A549 (cell line): ENCODE data around the gene GIPR. TPM values are rescaled to one million over a fixed set of nuclear protein-coding genes. Genes with fewer than 3 reads are reported as not detected.

Source experiments
- ATAC-seq, 2 experiments: fragments of 200-7000 bp in 1 of 2; fragments of >200 bp in 1 of 2; cut with Nextera tagmentation in 1 of 2; cut with Tn5 transposase in 1 of 2; 3 replicates each; pipeline versions ENCODE4 v1.8.0 to v1.9.1; 2018 to 2020; ENCODE audit warnings: mild to moderate bottlenecking in 1 of 2, moderate library complexity in 1 of 2
- CTCF ChIA-PET: fragments of 300-600 bp; sonication (Branson Sonifier 250); formaldehyde crosslinking; extraction: SDS; loops from one replicate; lab custom pipeline; 2021; ENCODE audit warnings: antibody characterized with exemption, inconsistent platforms; lab: Yijun Ruan, JAX
- POLR2A ChIA-PET: fragments of 350-600 bp; formaldehyde crosslinking; extraction: SDS; loops from one replicate; lab custom pipeline; 2021; ENCODE audit warnings: antibody characterized with exemption, inconsistent platforms; lab: Yijun Ruan, JAX
- DNase-seq, 2 experiments: peaks; one replicate each; pipeline versions ENCODE4 v3.0.0 to v3.0.0-alpha.2; 2011 to 2016; ENCODE audit warnings: low read depth in 1 of 2, low spot score in 1 of 2
- FAIRE-seq: peaks from 2 replicates; lab custom pipeline; 2011; peaks lifted over from hg19 to GRCh38; lab: Jason Lieb, UNC
- H3K27ac ChIP-seq, 2 experiments: fragments of >200 bp; sonication (Bioruptor Twin); formaldehyde crosslinking; 3 replicates each; pipeline ENCODE4 v1.5.1; 2016 to 2017
- H3K4me1 ChIP-seq: fragments of >200 bp; sonication (Bioruptor Twin); formaldehyde crosslinking; 3 replicates; pipeline ENCODE4 v1.6.1; 2016
- H3K4me2 ChIP-seq: fragments of >200 bp; sonication (Bioruptor Twin); formaldehyde crosslinking; 3 replicates; pipeline ENCODE4 v1.6.1; 2016
- H3K4me3 ChIP-seq: fragments of >200 bp; sonication (Bioruptor Twin); formaldehyde crosslinking; 3 replicates; pipeline ENCODE4 v1.5.1; 2016
- H3K9me3 ChIP-seq: fragments of >200 bp; sonication (Bioruptor Twin); formaldehyde crosslinking; 3 replicates; pipeline ENCODE4 v1.6.1; 2016
- CBX8 ChIP-seq: fragments of 200-600 bp; sonication (generic); IDR thresholded peaks from 2 replicates; pipeline ENCODE4 v1.6.1; 2016
- CTCF ChIP-seq: fragments of >200 bp; sonication (Bioruptor Twin); formaldehyde crosslinking; IDR thresholded peaks from 3 replicates; pipeline ENCODE4 v1.5.1; 2016
- EHMT2 ChIP-seq: fragments of 200-600 bp; sonication (generic); IDR thresholded peaks from 2 replicates; pipeline ENCODE4 v1.6.1; 2016; ENCODE audit warnings: antibody characterized with exemption, low read depth, mild to moderate bottlenecking, moderate library complexity
- EP300 ChIP-seq, 2 experiments: fragments of >200 bp; sonication (Bioruptor Twin); formaldehyde crosslinking; IDR thresholded peaks; 2 replicates in 1 of 2; 3 replicates in 1 of 2; pipeline ENCODE4 v1.6.1; 2016 to 2017
- ESRRA ChIP-seq: fragments of 150-350 bp; IDR thresholded peaks from 2 replicates; pipeline ENCODE4 v1.6.1; 2014; ENCODE audit warnings: mild to moderate bottlenecking, low read length, borderline replicate concordance
- FOSB ChIP-seq: fragments of 250-450 bp; sonication (Bioruptor Pico); IDR thresholded peaks from 2 replicates; pipeline ENCODE4 v1.5.0; 2020; ENCODE audit warnings: mild to moderate bottlenecking, moderate library complexity
- FOSL2 ChIP-seq, 2 experiments: fragments of 450-650 bp in 1 of 2; fragments of >200 bp in 1 of 2; sonication (Bioruptor Twin) in 1 of 2; formaldehyde crosslinking; IDR thresholded peaks; 2 replicates each; pipeline versions ENCODE4 v1.5.0 to v1.6.1; 2016 to 2020; ENCODE audit warnings: mild to moderate bottlenecking in 1 of 2, moderate library complexity in 1 of 2
- HEYL ChIP-seq: fragments of 250-450 bp; sonication (Bioruptor Pico); IDR thresholded peaks from 2 replicates; pipeline ENCODE4 v1.8.0; 2021; ENCODE audit warnings: mild to moderate bottlenecking, moderate library complexity
- HOXB13 ChIP-seq: fragments of 250-450 bp; sonication (Bioruptor Pico); IDR thresholded peaks from 2 replicates; pipeline ENCODE4 v1.5.0; 2020; ENCODE audit warnings: low read depth, mild to moderate bottlenecking, moderate library complexity
- JUNB ChIP-seq: fragments of >200 bp; sonication (Bioruptor Twin); formaldehyde crosslinking; IDR thresholded peaks from 2 replicates; pipeline ENCODE4 v1.6.1; 2016
- KDM1A ChIP-seq: fragments of 200-600 bp; sonication (generic); IDR thresholded peaks from 2 replicates; pipeline ENCODE4 v1.6.1; 2016; ENCODE audit warnings: low read depth, mild to moderate bottlenecking
- MAX ChIP-seq: IDR thresholded peaks from 2 replicates; pipeline ENCODE4 v1.6.1; 2012
- MYC ChIP-seq: IDR thresholded peaks from 2 replicates; pipeline ENCODE4 v1.6.1; 2012; ENCODE audit warnings: mild to moderate bottlenecking, inconsistent platforms, low read length, improper control_type of control experiment, borderline replicate concordance
- NFE2L2 ChIP-seq: fragments of 150-350 bp; conservative IDR thresholded peaks from 2 replicates; pipeline ENCODE4 v1.6.1; 2014; ENCODE audit warnings: low read length
- RAD21 ChIP-seq, 2 experiments: fragments of >200 bp in 1 of 2; sonication (Bioruptor Twin) in 1 of 2; formaldehyde crosslinking in 1 of 2; IDR thresholded peaks in 1 of 2; conservative IDR thresholded peaks in 1 of 2; 2 replicates in 1 of 2; 3 replicates in 1 of 2; pipeline ENCODE4 v1.6.1; 2012 to 2018; ENCODE audit warnings: inconsistent platforms in 1 of 2
- REST ChIP-seq: fragments of 200-600 bp; sonication (generic); IDR thresholded peaks from 2 replicates; pipeline ENCODE4 v1.6.1; 2016; ENCODE audit warnings: antibody characterized with exemption, mild to moderate bottlenecking, moderate library complexity
- RFX5 ChIP-seq: fragments of 450-650 bp; IDR thresholded peaks from 2 replicates; pipeline ENCODE4 v1.7.1; 2014; ENCODE audit warnings: antibody characterized with exemption, mild to moderate bottlenecking, moderate library complexity
- SMC3 ChIP-seq: fragments of >200 bp; sonication (Bioruptor Twin); formaldehyde crosslinking; IDR thresholded peaks from 3 replicates; pipeline ENCODE4 v1.6.1; 2018; ENCODE audit warnings: inconsistent platforms
- ZC3H11A ChIP-seq: fragments of 450-650 bp; IDR thresholded peaks from 2 replicates; pipeline ENCODE4 v1.6.1; 2014; ENCODE audit warnings: antibody characterized with exemption, mild to moderate bottlenecking
- whole genome bisulfite sequencing: methylation state at CpG from one replicate; pipeline ENCODE4 v1.1.6; 2017; ENCODE audit errors: missing lambda C conversion rate; 5-methylcytosine and 5-hydroxymethylcytosine counted together
- polyA plus RNA-seq, 4 experiments: library from polyadenylated mRNA; depleted of rRNA in 3 of 4; stranded (reverse); fragments of >200 nt; fragmentation: RNase III in 1 of 4; extraction: RNeasy Plus Mini Kit Qiagen cat#74134 plus additional on column Dnase treatment in 1 of 4; gene quantifications; 2 replicates in 3 of 4; 3 replicates in 1 of 4; pipeline ENCODE4 v1.2.3, GENCODE V29; 2011 to 2017
- TF ChIP-seq, protein P1 (sequence below): fragments of 250-450 bp; sonication (Bioruptor Pico); IDR thresholded peaks from 2 replicates; pipeline ENCODE4 v1.5.0; 2020; ENCODE audit warnings: low read depth, mild to moderate bottlenecking, moderate library complexity

Gene GIPR
- polyA plus RNA-seq, 2 of the 4 experiments (the other 2 are of a cell fraction): 1.2 to 1.4 TPM

- H3K4me1 ChIP-seq: peaks cover 44% of the 10 kb centered on the region
- peak overlapping the region; percentile 51; the same call in 2 of the 3 replicates for H3K4me3 ChIP-seq
- WGBS: 37% methylated on average over 39 of the region's 39 CpGs
- no peaks in the 10 kb centered on the region for H3K9me3 ChIP-seq
- CTCF ChIA-PET: interaction anchor here (0.7 to 15.1 kb wide), 54 partner anchors 9 to 1967 kb away, joined by 3 to 437 read pairs (median 14); partner anchors contain the start of genes FOSB, GIPR, GPR4 and OPA3
- DNase-seq (peak; percentile 91 to 95), ATAC-seq (peak in 1 of 2 experiments; percentile 16; a peak in 3 of 6 replicates), FAIRE-seq (no peak)
- peak overlapping the region; percentile 88 to 90 for H3K27ac ChIP-seq
- POLR2A ChIA-PET: interaction anchor here (0.8 to 2.9 kb wide), 7 partner anchors 29 to 220 kb away, joined by 3 to 25 read pairs (median 7); partner anchors contain the start of genes OPA3 and VASP
- TF ChIP-seq MYC: 0 out of 2 replicates have a peak, but pooled peaks have one; percentile 55
- TF ChIP-seq JUNB: no peak
- 0 out of 2 replicates have a peak, but pooled peaks have one; percentile 8 for TF ChIP-seq NFE2L2
- TF ChIP-seq SMC3: peak; percentile 96
- no peak for TF ChIP-seq REST
- TF ChIP-seq ESRRA: peak; percentile 56; the same call in 1 of the 2 replicates
- TF ChIP-seq, protein P1, sequence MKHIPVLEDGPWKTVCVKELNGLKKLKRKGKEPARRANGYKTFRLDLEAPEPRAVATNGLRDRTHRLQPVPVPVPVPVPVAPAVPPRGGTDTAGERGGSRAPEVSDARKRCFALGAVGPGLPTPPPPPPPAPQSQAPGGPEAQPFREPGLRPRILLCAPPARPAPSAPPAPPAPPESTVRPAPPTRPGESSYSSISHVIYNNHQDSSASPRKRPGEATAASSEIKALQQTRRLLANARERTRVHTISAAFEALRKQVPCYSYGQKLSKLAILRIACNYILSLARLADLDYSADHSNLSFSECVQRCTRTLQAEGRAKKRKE (CRISPR knock-in tag): no peak
- TF ChIP-seq CBX8: no peak
- TF ChIP-seq RFX5: no peak
- no peak for TF ChIP-seq ZC3H11A
- TF ChIP-seq HOXB13 (CRISPR knock-in tag): no peak
- peak; percentile 78 for TF ChIP-seq MAX
- no peak for TF ChIP-seq EHMT2
- TF ChIP-seq CTCF: peak; percentile 99
- no peak for TF ChIP-seq HEYL (CRISPR knock-in tag)
- no peak; the same call in 1 of the 2 replicates for TF ChIP-seq FOSL2 (IDR thresholded peaks at IDR 0.05)
- peak; percentile 79 for TF ChIP-seq FOSL2 (CRISPR knock-in tag; IDR thresholded peaks at IDR 0.05)
- no peak for TF ChIP-seq EP300 (IDR thresholded peaks at IDR 0.05)
- no peak for TF ChIP-seq FOSB (CRISPR knock-in tag)
- peak; percentile 99 to 100 for TF ChIP-seq RAD21 (conservative IDR thresholded peaks at IDR 0.05 in 1 of 2, IDR thresholded peaks at IDR 0.05 in 1 of 2)
- TF ChIP-seq KDM1A: no peak
- H3K4me2 ChIP-seq: peak overlapping the region; percentile 96
Observed at GRCh38 chr19:45643024-45643926, 24.7 kb upstream of the GIPR start.
